ENCODE measurements around the gene CRAMP1.

The CRAMP1 gene, protein sequence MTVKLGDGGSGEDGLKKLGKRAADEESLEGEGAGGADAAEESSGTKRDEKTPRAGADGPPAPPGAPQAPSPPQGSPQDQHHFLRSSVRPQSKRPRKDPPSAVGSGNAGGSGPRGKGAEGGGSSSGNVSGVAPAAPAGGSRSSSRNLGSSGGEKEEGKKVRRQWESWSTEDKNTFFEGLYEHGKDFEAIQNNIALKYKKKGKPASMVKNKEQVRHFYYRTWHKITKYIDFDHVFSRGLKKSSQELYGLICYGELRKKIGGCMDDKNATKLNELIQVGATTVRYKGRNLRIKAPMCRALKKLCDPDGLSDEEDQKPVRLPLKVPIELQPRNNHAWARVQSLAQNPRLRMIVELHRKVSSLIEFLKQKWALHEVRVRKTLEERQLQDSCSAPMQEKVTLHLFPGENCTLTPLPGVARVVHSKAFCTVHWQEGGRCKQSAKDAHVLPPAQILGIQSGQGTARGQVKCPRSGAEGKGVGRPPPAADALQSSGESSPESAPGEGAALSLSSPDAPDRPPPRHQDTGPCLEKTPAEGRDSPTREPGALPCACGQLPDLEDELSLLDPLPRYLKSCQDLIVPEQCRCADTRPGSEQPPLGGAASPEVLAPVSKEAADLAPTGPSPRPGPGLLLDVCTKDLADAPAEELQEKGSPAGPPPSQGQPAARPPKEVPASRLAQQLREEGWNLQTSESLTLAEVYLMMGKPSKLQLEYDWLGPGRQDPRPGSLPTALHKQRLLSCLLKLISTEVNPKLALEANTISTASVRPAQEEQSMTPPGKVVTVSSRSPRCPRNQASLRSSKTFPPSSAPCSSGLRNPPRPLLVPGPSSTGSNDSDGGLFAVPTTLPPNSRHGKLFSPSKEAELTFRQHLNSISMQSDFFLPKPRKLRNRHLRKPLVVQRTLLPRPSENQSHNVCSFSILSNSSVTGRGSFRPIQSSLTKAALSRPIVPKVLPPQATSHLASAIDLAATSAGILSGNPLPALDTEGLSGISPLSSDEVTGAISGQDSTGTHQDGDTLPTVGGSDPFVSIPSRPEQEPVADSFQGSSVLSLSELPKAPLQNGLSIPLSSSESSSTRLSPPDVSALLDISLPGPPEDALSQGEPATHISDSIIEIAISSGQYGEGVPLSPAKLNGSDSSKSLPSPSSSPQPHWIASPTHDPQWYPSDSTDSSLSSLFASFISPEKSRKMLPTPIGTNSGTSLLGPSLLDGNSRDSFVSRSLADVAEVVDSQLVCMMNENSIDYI (N-terminal part only)

DNA sequence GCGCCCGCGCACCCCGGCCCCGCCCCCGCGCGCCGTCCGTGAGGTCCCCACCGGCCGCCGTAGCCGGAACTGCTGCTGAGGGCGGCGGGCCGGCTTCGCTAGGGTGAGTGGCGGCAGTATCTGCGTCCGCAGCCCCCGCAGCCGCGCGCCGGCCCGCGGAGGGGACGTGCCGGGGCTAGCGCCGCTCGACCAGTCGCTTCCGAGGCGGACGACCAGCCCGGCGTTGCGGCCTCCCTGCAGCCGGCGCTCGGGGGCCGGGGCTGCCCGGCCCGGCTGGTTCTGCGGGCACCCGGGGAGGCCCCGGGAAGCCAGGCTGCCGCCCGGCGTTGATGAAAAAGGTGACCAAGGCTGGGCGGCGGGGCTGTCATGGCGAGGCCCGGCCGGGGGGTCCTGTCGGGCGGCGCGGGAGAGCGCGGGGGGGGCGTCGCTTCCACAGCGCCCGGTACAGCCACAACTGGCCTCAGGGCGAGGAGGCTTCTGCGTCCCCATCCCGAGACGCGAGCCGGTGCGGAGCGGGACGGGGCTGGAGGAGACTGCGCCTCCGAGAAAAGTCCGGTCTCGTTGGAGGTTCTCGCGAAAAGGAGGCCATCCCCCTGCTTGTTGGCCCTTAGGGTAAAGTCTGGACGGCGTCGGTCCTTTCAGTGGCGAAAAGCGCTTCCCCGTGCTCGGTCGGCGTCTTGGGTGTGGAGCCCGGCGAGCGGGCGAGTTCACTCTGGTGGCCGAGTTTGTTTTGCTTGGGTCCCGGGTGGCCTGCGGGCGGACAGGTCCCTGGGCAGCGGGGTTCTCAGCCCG lies at the start of gene CRAMP1:
Gene CRAMP1, plus strand, starts transcription at position 41 of the 792 bp plus-strand sequence. CDS start 2,280 bp downstream, outside the sequence.
- DNase-seq (ENCODE audit: low read depth in 1 of 2, low spot score in 1 of 2) = no peak

GRCh38 chr16:1563786-1564185 lies 48.4 kb upstream of the CRAMP1 start:
- no peak for DNase-seq (ENCODE audit: low read depth in 1 of 2, low spot score in 1 of 2)

- DNase-seq (ENCODE audit: low read depth in 1 of 2, low spot score in 1 of 2) = no peak
Observed at GRCh38 chr16:1564325-1564724, 47.8 kb upstream of the CRAMP1 start.

GRCh38 chr16:1565083-1565805 lies 46.9 kb upstream of the CRAMP1 start:
- DNase-seq (ENCODE audit: low read depth in 1 of 2, low spot score in 1 of 2) = no peak

- DNase-seq (ENCODE audit: low read depth in 1 of 2, low spot score in 1 of 2) = no peak
Observed at GRCh38 chr16:1567988-1568387, 44.2 kb upstream of the CRAMP1 start.

- no peak for DNase-seq (ENCODE audit: low read depth in 1 of 2, low spot score in 1 of 2)
Observed at GRCh38 chr16:1571012-1571671, 41.0 kb upstream of the CRAMP1 start.

- DNase-seq (ENCODE audit: low read depth in 1 of 2, low spot score in 1 of 2) = no peak
Observed at GRCh38 chr16:1572673-1573072, 39.5 kb upstream of the CRAMP1 start.

- DNase-seq (ENCODE audit: low read depth in 1 of 2, low spot score in 1 of 2) = no peak
Observed at GRCh38 chr16:1573301-1573700, 38.9 kb upstream of the CRAMP1 start.

GRCh38 chr16:1575578-1575977 lies 36.6 kb upstream of the CRAMP1 start:
- no peak for DNase-seq (ENCODE audit: low read depth in 1 of 2, low spot score in 1 of 2)

GRCh38 chr16:1579214-1579613 lies 32.9 kb upstream of the CRAMP1 start:
- no peak for DNase-seq (ENCODE audit: low read depth in 1 of 2, low spot score in 1 of 2)

GRCh38 chr16:1580256-1580655 lies 31.9 kb upstream of the CRAMP1 start:
- no peak for DNase-seq (ENCODE audit: low read depth in 1 of 2, low spot score in 1 of 2)

DNA sequence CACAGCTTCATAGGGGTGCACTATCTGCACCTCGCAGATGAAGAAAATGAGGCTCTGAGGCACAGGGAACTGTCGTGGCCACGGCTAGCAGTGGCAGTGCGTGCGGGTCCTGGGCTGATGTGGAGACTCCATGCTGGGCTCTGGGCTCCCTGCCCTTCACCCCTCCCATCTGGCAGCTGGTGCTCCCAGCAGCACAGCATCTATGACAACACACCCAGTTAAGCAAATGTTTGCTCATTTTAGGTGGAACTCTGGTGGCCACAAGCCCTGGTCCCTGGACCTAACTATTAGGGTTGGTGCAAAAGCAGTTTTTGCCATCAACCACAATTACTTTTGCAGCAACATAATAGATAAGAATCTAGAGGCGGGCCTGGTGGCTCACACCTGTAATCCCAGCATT lies 31.2 kb upstream of the CRAMP1 start:
- no peak for DNase-seq (ENCODE audit: low read depth in 1 of 2, low spot score in 1 of 2)

- DNase-seq (ENCODE audit: low read depth in 1 of 2, low spot score in 1 of 2) = no peak
Observed at GRCh38 chr16:1581804-1582203, 30.4 kb upstream of the CRAMP1 start.

DNA sequence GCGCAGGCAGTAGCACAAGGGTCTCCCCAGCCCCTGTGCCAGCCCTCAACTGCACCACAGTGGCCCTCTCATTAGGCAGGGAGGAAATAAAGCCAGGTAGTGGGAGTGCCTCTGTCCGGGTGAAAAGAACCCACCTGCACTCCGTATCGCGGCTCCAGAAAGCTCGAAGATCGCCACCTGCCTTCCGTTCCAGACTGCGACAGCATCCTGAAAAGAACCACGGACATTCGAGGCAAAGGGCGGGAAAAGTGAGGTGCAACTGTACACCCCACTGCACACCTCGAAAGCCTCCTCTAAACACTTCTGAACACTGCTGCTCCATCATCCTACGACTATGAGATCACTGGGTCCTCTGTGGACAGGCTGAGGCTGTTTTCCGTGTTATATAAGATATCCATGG lies 29.0 kb upstream of the CRAMP1 start:
- DNase-seq (ENCODE audit: low read depth in 1 of 2, low spot score in 1 of 2) = no peak

DNA sequence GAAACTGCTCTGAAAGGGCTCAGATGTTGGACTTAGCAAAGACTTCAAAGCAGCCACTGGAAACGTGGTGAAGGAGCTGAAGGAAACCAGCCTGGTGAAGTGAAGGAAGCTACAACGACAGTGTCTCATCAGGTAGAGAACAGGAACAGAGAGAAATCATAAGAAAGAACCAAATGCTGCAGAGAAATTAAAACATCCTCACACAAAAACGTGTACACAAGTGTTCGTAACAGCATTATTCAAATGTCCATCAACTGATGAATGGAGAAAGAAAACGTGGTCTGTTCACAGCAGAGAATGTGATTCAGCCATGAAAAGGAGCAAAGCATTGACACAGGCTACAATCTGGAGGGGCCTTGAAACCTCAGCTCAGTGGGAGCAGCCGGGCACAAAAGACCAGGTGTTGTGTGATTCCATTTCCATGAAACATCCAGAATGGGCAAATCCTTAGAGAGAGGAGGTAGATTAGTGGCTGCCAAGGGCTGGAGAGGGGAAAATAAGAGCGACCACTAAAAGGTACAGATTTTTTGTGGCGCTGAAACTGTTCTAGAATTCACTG lies 27.2 kb upstream of the CRAMP1 start:
- no peak for DNase-seq (ENCODE audit: low read depth in 1 of 2, low spot score in 1 of 2)

DNA sequence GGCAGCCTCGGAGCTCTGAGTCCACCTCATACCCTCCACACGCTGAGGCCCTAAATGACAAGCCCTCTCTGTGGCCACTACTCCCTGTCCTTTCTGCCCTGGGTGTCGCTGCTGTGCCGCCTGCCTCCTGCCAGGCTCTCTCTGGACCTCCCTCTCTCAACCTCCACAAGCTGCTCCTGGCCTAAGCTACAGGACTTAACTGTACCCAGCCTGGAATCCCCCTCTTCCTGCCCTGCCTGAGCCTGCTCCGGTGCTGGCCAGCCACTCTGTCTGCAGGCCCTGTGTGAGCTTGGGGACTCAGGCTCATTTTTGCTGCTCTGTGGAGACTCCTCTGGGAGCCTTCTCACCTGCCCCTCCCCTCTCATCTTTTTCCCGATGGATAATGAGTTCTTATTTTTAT lies 21.8 kb upstream of the CRAMP1 start:
- DNase-seq (ENCODE audit: low read depth in 1 of 2, low spot score in 1 of 2) = no peak

DNA sequence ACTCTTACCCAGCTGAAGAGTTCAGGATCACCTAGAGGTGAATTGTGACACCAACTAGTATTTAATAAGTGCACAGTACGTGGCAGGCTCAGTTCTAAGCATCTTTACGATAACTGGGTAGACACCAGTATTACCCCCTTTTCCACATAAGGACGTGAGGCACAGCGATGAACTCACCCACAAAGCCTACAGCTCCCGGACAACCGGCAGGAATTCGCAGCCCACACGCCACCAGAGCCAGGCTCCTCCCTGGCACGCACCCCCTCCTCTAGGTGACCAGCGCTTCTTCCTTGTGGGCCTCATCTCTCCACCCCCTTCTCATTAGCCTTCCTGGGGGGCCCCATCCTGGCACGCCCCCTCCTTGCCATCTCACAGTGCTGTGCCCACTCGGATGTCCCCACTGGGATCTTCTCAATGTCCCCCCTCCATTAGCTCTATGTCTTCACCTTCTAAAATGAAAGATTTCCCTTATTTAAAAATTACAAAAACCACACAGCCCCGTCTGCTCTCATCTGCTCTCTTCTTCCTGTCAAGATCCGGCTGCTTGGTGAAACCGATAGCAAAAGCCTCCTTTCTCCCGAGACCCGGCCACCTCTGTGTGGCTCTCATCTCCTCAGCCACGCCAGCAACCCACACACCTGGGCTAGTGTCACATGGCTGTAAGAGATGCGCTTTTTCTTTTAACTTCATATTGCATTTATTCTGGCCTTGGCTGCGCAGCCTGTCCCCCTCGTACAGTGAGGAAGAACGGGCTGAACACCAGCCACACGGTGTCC lies 21.0 kb upstream of the CRAMP1 start:
- no peak for DNase-seq (ENCODE audit: low read depth in 1 of 2, low spot score in 1 of 2)

DNA sequence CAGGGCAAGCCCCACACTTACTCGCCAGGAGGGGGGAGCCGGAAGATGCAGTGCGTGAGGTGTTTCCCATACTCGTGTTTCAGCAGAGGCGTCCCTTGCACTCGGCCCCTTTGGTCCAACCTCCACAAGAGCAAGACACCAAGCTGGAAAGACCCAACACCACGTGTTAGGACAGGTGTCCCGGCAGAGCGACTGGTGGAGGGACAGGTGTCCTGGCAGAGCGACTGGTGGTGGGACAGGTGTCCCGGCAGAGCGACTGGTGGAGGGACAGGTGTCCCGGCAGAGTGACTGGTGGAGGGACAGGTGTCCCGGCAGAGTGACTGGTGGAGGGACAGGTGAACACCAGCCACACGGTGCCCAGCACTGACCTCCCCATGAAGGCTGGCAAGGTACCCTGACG lies 19.7 kb upstream of the CRAMP1 start:
- DNase-seq (ENCODE audit: low read depth in 1 of 2, low spot score in 1 of 2) = no peak

Data from activated T-helper 1 cell treated with anti-CD3 and anti-CD28 coated beads, Interleukin-2, amount 50 U/mL, for 16 hours (primary cell).